Keratinocyte (primary cell): Measurements from ENCODE around the gene EDN2. TPM values are rescaled to one million over a fixed set of nuclear protein-coding genes. Genes with fewer than 3 reads are reported as not detected.

Experiments used
- DNase-seq: peaks from one replicate; pipeline ENCODE4 v3.0.0-alpha.2; 2011; ENCODE audit warnings: low read depth, missing footprints, low spot score
- FAIRE-seq: peaks from 2 replicates; lab custom pipeline; 2011; peaks lifted over from hg19 to GRCh38; lab: Jason Lieb, UNC
- H2AFZ ChIP-seq: 2 replicates; pipeline ENCODE4 v1.6.0; 2012; ENCODE audit warnings: low read length, control low read depth, inconsistent platforms; ENCODE audit not compliant: control insufficient read depth
- H3K27ac ChIP-seq: 2 replicates; pipeline ENCODE4 v1.5.1; 2011; ENCODE audit warnings: low read length; ENCODE audit not compliant: control insufficient read depth, insufficient read depth
- H3K27me3 ChIP-seq: 3 replicates; pipeline ENCODE4 v1.6.0; 2011; ENCODE audit warnings: low read length; ENCODE audit not compliant: control insufficient read depth, insufficient read depth; ENCODE audit errors: extremely low read depth
- H3K36me3 ChIP-seq, 2 experiments: 2 replicates in 1 of 2; 3 replicates in 1 of 2; pipeline ENCODE4 v1.5.1; 2011; ENCODE audit warnings: low read length in 2 of 2, mild to moderate bottlenecking in 1 of 2; ENCODE audit not compliant: control insufficient read depth in 2 of 2, insufficient read depth in 2 of 2; ENCODE audit errors: extremely low read depth in 1 of 2
- H3K4me1 ChIP-seq: 3 replicates; pipeline ENCODE4 v1.5.1; 2011; ENCODE audit warnings: low read length; ENCODE audit not compliant: control insufficient read depth, insufficient read depth; ENCODE audit errors: extremely low read depth
- H3K4me2 ChIP-seq: 3 replicates; pipeline ENCODE4 v1.6.0; 2011; ENCODE audit warnings: low read depth, low read length; ENCODE audit not compliant: control insufficient read depth, insufficient read depth; ENCODE audit errors: extremely low read depth
- H3K4me3 ChIP-seq, 3 experiments: fragments of 200-600 bp in 1 of 3; sonication (generic) in 1 of 3; 2 replicates in 2 of 3; 3 replicates in 1 of 3; pipeline ENCODE4 v1.5.1; 2011 to 2016; ENCODE audit warnings: low read length in 3 of 3, mild to moderate bottlenecking in 3 of 3, control low read depth in 2 of 3, inconsistent platforms in 1 of 3, low read depth in 1 of 3, mixed read lengths in 1 of 3, mixed run types in 1 of 3, moderate library complexity in 1 of 3; ENCODE audit not compliant: control insufficient read depth in 2 of 3, insufficient read depth in 2 of 3; ENCODE audit errors: extremely low read depth in 1 of 3
- H3K79me2 ChIP-seq: 2 replicates; pipeline ENCODE4 v1.6.0; 2012; ENCODE audit warnings: low read length; ENCODE audit not compliant: control insufficient read depth, insufficient read depth
- H3K9ac ChIP-seq: 3 replicates; pipeline ENCODE4 v1.6.0; 2011; ENCODE audit warnings: low read length; ENCODE audit not compliant: control insufficient read depth, insufficient read depth; ENCODE audit errors: extremely low read depth
- H3K9me1 ChIP-seq: 3 replicates; pipeline ENCODE4 v1.6.0; 2011; ENCODE audit warnings: low read length; ENCODE audit not compliant: control insufficient read depth, insufficient read depth; ENCODE audit errors: extremely low read depth
- H3K9me3 ChIP-seq: 2 replicates; pipeline ENCODE4 v1.5.1; 2012; ENCODE audit warnings: low read depth, low read length; ENCODE audit not compliant: control insufficient read depth
- H4K20me1 ChIP-seq: 3 replicates; pipeline ENCODE4 v1.6.0; 2011; ENCODE audit warnings: low read length; ENCODE audit not compliant: control insufficient read depth, insufficient read depth; ENCODE audit errors: extremely low read depth
- EZH2 ChIP-seq: IDR thresholded peaks from one replicate; pipeline ENCODE4 v1.6.1; 2012; ENCODE audit warnings: inconsistent platforms, mild to moderate bottlenecking, low read length, moderate library complexity
- dilution Hi-C: fragments of 300-500 bp; cut with MboI; formaldehyde crosslinking; loops from one replicate; pipeline ENCODE4 v1.7.0; 2020; ENCODE audit warnings: low sequenced_read_pairs; ENCODE audit not compliant: extremely low pct_ligation_motif_present
- polyA plus RNA-seq, 5 experiments: library from polyadenylated mRNA; depleted of rRNA in 3 of 5; stranded (reverse) in 3 of 5; stranded (forward) in 1 of 5; unstranded in 1 of 5; fragments of >200 nt; gene quantifications; 1 replicate in 1 of 5; 2 replicates in 3 of 5; 3 replicates in 1 of 5; pipeline versions ENCODE4 v1.2.1 to v1.2.3, GENCODE V29; 2011 to 2012; ENCODE audit warnings: missing spikeins in 2 of 5, low read depth in 1 of 5, low replicate concordance in 1 of 5
- TF ChIP-seq, protein P1 (sequence below), 3 experiments: IDR thresholded peaks in 1 of 3; conservative IDR thresholded peaks in 1 of 3; optimal IDR thresholded peaks in 1 of 3; 2 replicates in 2 of 3; 3 replicates in 1 of 3; pipeline versions ENCODE3 to v1.5.1; 2011; ENCODE audit warnings: low read length in 3 of 3, mild to moderate bottlenecking in 3 of 3, moderate library complexity in 2 of 3, control low read depth in 1 of 3, inconsistent platforms in 1 of 3; ENCODE audit not compliant: insufficient read depth in 2 of 3; ENCODE audit errors: extremely low read depth in 1 of 3

EDN2 gene
- polyA plus RNA-seq, 1 donor (not counting 4 experiments of a cell fraction or from before 2014, with no cell fraction given) = 0.34 TPM

DNA sequence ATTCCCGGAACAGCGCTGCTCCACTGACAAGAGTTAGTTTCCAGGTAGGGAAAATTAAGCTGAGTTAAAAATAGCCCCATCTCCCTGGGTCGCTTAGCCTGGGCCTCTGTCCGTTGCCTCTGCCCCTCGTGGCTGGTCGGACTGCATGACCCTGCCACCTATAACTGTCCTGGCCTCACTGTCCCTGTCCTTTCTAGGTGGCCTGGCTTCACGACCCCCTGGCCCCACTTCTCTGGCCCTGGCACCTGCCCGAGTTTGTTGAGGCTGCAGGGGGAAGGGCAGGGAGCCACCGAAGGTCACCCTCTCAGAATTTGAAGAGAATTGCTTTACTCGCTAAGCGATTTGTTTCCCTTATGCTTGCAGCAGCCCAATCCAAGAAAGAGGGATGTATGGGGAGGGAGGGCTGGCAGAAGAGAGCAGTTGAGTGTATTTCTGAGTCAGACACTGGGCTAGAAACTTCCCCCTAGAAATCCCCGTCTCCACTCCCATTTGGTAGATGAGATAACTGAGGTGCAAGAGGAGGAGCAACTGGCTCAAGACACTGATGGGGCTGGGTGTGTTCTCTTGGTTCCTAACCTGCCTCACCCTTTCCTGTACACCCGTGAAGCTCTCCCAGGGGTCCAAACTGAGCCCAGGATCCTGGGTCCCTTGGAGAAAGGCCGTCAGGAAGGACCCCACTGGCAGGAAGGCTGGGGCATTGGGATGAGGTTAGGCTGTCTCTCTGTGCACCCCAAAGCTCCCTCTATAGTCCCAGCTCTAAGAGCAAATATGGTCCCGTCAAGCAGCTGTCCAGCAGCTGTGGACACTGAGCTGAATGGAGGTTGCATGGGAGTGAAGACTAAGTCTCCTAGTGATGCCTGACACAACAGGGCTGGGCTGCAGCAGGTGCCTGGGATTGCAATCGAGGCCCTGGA, 2.9 kb upstream of the EDN2 start:
- FAIRE-seq = no peak
- Histone ChIP-seq H3K9me1 (no peaks in the 10 kb centered on the region), H3K27me3 (no peaks in the 10 kb centered on the region), H3K79me2 (no peaks in the 10 kb centered on the region), H3K4me2 (no peak overlapping the region), H3K4me3 (no peak overlapping the region), H3K9ac (no peak overlapping the region), H3K36me3 (no peaks in the 10 kb centered on the region), H4K20me1 (no peaks in the 10 kb centered on the region), H3K4me1 (peaks cover 37% of the 10 kb centered on the region), H3K27ac (no peak overlapping the region), H2AFZ (no peak overlapping the region), H3K9me3 (no peaks in the 10 kb centered on the region)
- no peak for DNase-seq
- dilution Hi-C loops = no loop called here
- no peak for TF ChIP-seq EZH2
- TF ChIP-seq, protein P1, sequence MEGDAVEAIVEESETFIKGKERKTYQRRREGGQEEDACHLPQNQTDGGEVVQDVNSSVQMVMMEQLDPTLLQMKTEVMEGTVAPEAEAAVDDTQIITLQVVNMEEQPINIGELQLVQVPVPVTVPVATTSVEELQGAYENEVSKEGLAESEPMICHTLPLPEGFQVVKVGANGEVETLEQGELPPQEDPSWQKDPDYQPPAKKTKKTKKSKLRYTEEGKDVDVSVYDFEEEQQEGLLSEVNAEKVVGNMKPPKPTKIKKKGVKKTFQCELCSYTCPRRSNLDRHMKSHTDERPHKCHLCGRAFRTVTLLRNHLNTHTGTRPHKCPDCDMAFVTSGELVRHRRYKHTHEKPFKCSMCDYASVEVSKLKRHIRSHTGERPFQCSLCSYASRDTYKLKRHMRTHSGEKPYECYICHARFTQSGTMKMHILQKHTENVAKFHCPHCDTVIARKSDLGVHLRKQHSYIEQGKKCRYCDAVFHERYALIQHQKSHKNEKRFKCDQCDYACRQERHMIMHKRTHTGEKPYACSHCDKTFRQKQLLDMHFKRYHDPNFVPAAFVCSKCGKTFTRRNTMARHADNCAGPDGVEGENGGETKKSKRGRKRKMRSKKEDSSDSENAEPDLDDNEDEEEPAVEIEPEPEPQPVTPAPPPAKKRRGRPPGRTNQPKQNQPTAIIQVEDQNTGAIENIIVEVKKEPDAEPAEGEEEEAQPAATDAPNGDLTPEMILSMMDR (optimal IDR thresholded peaks at IDR 0.05 in 1 of 3, IDR thresholded peaks at IDR 0.05 in 1 of 3, conservative IDR thresholded peaks at IDR 0.05 in 1 of 3; ENCODE audit: extremely low read depth in 1 of 3, insufficient read depth in 2 of 3, low read length in 3 of 3) = no peak

DNA sequence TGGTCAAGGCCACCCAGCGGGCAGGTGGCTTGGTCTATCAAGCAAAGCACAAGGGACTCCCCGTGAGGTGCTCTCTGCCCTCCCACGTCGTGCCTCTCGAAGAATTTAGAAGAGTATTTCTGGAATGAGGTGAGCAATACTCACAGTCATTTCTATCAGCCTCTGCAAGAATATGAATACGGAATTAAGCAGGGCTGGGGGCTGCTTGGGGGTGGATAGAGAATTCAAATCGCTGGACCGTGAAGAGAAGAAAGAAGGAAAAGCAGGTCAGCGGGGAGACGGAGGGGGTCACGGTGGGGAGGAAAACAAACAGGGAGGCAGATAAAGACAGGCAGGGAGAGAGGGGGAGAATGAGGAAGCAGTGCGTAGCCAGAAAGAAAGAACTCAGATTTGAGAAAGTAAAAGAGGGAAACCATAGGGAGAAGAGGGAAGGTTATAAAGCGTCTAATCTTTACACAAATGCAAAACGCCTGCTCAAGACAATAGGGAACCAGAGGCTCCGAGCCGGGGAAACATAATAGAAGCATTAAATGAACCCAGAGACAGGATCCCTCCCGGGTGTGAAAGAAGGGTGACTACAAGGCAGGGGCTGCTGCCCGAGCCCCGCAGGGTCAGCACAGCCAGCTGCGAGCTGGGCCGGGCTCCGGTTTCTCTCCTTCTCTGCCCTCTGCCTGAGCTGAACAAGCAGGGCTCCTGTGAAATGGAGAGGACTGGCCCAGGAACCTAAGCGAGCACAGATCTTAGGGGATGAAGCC, 2.1 kb upstream of the EDN2 start:
- Histone ChIP-seq H3K79me2 (no peaks in the 10 kb centered on the region), H3K9ac (no peak overlapping the region), H2AFZ (no peak overlapping the region), H3K27ac (no peak overlapping the region), H3K9me1 (no peaks in the 10 kb centered on the region), H4K20me1 (no peaks in the 10 kb centered on the region), H3K4me2 (no peak overlapping the region), H3K4me1 (peaks cover 39% of the 10 kb centered on the region), H3K27me3 (no peaks in the 10 kb centered on the region), H3K9me3 (no peaks in the 10 kb centered on the region), H3K36me3 (no peaks in the 10 kb centered on the region), H3K4me3 (no peak overlapping the region)
- DNase-seq (no peak), FAIRE-seq (no peak)
- no peak for TF ChIP-seq EZH2
- TF ChIP-seq, protein P1 (optimal IDR thresholded peaks at IDR 0.05 in 1 of 3, IDR thresholded peaks at IDR 0.05 in 1 of 3, conservative IDR thresholded peaks at IDR 0.05 in 1 of 3; ENCODE audit: extremely low read depth in 1 of 3, insufficient read depth in 2 of 3, low read length in 3 of 3) = no peak
- dilution Hi-C loops = no loop called here
